ENCODE data around the gene EIF5A2.
"Not testable (repeated sequence)": the region's sequence is repeated elsewhere in the genome, so short reads cannot be mapped to it uniquely, and the experiment has no call there.

Gene EIF5A2

DNA sequence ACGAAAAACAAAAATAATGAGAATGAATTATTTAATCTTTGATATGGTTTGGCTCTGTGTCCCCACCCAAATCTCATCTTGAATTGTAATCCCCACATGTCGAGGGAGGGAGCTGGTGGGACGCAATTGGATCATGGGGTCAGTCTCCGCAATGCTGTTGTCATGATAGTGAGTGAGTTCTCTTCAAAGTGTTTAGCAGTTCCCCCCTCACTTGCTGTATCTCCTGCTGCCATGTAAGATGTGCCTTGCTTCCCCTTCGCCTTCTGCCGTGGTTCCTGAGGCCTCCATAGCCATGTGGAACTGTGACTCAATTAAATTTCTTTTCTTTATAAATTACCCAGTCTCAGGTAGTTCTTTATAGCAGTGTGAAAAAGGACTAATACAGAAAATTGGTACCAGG is 12.1 kb downstream of the EIF5A2 start:
- DNase-seq, result not testable (repeated sequence)

GRCh38 chr3:170893895-170894294 is 14.5 kb downstream of the EIF5A2 start:
- no peak for DNase-seq

GRCh38 chr3:170889630-170890029 is 18.8 kb downstream of the EIF5A2 start:
- no peak for DNase-seq

- no peak for DNase-seq
These were observed 19.3 kb downstream of the EIF5A2 start for GRCh38 chr3:170889132-170889531.

DNA sequence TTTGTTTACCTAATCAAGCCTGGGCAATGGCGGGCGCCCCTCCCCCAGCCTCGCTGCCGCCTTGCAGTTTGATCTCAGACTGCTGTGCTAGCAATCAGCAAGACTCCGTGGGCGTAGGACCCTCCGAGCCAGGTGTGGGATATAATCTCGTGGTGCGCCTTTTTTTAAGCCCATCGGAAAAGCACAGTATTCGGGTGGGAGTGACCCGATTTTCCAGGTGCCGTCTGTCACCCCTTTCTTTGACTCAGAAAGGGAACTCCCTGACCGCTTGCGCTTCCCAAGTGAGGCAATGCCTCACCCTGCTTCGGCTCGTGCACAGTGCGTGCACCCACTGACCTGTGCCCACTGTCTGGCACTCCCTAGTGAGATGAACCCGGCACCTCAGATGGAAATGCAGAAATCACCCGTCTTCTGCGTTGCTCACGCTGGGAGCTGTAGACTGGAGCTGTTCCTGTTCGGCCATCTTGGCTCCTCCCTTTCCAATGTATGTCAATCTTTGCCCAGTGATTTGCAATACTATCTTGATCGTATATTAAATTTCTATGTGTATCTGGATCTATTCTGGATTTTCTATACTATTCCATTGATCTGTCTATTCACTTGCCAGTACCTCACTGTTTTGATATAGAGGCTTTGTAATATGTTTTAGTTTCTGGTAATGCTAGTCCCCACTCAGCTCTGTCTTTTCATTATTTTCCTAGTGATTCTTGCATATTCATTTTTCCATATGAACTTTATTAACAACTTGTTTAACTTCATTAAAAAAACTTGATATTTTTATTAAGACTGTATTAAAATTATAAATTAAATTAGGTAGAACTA is 24.1 kb downstream of the EIF5A2 start:
- not testable (repeated sequence) for DNase-seq

GRCh38 chr3:170878688-170879087 is 29.7 kb downstream of the EIF5A2 start:
- not testable (repeated sequence) for DNase-seq

GRCh38 chr3:170877311-170877710 is 31.1 kb downstream of the EIF5A2 start:
- not testable (repeated sequence) for DNase-seq

DNA sequence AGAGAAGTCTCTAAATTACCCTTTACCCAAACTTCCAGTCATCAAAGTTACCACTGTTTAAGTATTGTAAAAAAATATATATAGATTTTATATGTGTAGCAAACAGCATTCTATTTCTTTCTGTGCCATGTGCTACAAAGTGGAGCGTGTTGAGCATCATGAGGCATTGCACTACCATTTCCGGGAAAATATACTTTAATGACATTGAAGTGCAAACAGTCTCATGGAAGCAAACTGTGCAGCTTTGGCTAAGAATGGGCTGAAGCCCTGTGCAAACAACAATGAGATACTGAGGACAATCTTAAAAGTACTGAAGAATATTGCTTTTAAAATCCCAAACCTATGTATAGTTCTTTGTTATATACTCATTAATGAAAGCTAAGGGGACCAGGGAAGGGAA is 31.9 kb downstream of the EIF5A2 start:
- DNase-seq, result no peak

DNA sequence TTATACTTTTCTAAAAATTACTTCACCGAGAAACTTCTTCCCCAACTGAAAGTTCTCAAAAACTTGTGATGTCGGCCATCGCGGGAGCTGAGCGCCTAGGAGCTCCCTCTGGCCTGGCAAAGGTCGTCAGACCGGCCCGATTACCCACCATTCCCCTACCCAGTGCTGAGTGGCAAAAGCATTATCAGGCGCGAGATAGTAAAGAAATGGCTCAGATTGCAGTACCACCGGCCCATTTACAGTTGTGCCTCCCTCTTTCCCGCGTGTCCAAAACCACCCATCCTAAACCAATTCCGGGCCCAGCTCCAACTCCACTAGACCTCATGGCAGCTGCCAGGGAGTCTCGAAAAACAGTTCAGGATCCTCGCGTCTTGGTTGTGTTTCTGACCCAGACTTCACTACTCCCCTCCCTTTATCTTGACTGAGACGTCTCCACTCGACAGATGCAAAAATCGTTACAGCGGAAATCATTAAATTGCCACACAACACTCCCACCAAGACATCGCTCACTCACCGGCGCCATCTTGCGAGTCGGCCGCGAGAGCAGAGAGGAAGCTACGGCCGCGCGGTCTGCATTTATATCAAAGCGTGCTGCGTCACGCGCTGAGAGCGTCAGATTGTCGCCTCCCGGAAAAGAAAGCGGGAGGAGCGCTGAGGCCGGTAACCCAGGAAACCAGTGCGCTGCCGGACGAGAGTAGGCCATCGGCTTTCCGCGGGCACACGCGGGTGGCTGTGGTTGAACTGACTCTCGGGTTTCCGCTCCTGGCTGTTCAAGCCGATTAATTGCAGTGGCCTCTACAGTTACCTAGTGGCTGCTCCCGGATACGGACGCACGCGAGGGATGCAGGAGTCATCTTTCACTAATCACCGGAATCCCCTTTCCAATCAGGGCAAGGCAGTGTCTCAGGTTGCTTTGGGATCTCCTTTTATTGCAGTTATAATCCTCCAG is 38.5 kb downstream of the EIF5A2 start, which contains the start of gene RPL22L1:
Gene RPL22L1, minus strand, starts transcription at position 551 of the 949 bp plus-strand sequence. Its CDS starts 28 bp downstream, at position 523.
- peak; percentile 96 for DNase-seq

DNA sequence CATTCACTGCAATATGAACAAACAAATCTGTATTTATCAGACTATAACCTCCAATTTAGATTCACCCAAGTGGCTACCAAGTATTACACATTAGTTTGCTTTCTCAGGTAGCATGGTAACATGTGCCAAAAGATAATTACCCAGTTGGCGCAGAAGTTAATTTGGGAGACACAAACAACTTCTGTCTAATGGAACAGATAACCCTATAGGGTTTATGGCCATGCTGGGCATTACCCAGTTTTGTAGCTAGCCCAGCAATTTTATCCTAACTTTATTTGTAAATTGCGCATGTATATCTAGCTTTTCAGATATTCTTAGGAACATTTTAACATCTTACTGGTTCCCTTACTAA is 39.2 kb downstream of the EIF5A2 start:
- no peak for DNase-seq

DNA sequence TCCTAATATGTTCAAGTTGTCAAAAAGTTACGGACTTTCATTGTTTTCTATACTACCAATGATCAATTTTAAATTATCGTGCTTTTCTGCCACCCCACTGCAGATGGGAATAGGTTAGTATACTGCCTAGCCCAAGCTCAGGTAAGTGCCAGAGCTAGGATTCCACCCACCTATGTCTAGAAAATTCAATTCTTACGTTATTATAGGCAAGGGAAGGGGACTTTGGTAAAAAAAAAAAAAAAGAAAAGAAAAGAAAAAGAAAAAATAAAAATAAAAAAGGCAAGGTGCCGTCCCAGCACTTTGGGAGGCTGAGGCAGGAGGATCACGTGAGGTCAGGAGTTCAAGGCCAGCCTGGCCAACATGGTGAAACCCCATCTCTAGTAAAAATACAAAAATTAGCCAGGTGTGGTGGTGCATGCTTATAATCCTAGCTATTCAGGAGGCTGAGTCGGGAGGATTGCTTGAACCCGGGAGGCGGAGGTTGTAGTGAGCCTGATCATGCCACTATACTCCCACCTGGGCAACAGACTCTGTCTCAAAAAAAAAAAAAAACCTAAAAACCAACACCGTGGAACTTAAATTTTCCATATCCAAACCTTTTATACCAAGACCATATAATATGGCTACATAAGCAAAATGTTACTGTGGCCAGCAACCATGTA is 39.7 kb downstream of the EIF5A2 start:
- peak; percentile 55 for DNase-seq

DNA sequence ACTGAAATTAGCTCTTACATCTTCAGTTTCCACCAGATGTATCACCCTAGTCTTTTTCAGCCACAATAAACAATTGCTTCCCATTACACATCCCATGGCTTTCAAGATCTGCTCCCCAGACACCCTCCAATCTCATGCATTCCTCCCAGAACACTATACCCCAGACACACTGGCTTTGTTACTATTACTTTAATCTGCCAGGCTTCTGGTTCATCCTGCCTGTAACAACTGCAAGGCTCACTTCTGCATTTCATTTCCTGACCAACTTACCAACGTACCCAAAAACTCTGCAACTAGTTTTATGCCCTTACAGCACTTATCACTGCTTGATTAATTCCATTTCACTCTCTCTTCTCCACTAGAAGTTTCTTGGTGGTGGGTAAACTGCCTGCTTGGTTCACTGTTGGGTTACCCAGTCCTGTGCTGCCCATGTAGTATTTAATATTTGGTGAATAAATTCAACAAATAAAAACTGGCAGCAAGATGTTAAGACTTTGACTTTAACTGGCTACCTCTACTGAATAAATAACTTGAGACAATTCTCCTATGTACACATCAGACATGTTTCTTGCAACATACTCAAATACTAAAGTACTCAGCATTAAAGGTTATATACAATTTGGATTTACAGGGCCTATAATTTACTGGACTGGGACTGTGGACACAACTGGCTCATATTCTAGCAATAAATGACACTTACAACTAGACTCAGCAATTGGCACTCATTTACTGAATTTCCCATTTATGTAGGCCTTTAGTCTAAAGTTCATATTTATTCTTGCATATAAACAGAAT is 41.1 kb downstream of the EIF5A2 start:
- no peak for DNase-seq

DNA sequence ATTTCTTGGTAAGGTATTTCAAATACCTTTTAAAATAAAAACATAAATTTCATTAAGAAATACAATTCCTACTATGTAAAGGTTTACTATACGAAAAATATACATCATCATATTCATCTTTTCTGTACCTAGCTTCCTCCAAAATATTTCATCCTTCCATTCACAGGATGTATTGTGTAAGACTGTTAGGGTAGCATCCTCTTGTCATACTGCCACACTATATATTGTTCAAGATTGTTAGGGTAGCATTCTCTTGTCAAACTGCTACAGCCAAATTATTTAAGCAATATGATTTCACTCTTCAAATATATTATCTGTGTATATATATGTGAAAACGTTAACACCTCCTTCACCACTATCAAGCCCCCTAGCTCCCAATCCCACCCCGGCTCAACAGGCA is 41.9 kb downstream of the EIF5A2 start:
- DNase-seq, result no peak

DNA sequence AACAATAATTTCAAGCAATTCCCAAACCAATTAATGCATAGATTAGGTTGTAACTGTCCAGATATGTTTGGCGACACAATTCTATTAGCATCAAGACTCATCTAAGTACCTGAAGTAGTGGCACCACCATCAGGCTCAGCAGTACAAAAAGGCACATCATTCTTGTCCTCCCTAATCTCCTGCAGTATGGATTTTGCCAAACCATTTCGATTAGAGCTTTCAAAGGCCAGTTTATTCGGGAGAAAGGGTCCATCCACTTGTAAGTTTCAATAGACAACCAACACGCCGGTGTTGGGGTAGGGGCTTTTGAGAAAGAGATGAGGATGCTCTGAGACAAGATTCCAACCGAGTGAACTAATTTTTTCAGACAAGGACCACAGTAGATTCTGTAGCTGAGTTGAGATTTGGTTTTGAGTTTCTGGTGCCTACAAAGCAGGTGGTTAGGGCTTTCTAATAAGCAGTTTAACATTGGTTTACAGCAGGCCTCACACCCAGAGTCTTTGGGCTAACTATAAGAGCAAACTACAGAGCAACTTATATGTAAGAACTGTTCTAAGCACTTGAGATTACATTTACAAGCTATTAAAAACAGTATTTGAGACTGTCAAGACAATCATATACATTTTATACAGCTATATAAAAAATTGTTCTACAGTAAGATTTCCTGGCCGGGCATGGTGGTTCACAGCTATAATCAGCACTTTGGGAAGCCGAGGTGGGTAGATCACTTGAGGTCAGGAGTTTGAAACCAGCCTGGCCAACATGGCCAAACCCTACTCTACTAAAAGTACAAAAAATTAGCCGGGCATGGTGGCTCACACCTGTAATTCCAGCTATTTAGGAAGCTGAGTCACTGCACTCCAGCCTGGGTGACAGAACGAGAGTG is 43.0 kb downstream of the EIF5A2 start:
- peak; percentile 66 for DNase-seq

DNA sequence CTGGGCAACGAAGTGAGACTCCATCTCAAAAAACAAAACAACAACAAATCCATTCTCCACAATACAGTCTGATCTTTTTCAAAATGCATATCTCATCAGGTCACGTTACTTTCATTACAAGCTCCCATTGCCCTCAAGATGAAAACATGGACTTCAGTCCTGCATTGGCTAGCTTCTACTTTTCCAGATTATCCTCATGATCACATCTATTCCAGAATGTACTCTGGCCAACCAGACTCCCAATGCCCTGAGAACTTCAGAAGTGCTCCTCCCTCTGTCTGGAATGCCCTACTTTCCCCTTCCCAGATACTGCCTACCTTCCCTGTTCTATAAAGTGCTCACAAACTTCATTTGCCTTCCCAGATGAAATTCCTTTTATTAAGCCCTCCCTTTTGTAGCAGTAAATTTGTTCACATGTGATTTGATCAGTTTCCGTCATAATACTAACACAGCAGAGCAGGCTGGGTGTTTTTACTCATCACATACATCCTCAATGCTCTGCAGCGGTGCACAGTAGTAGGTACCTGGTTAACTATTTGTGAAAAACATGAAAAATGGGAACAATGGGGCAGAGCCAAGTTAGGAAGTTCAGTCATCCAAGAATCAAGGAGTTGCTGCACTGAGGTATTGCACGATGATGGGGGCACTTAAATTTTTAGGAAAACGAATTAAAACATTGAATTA is 43.8 kb downstream of the EIF5A2 start:
- DNase-seq, result no peak

DNA sequence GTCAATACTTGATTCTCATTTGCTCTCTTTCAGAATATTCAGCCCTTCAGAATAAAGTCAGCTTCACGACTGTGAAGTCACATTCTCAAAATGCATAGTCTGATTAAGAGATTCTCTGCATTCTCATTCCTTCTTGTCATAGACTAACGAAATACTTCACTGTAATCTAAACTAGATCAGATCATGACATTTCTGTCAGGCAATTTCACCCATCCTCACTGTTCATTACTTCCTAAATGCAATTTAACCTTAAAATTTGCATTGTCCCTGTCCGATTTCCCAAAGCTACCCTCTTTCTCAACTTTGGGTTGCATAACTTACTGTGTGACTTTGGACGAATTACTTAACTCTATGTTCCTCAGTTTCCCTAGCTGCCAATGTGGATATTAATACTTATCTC is 44.6 kb downstream of the EIF5A2 start:
- DNase-seq, result no peak

- no peak for DNase-seq
These were observed 45.6 kb downstream of the EIF5A2 start for GRCh38 chr3:170862618-170863374.

DNA sequence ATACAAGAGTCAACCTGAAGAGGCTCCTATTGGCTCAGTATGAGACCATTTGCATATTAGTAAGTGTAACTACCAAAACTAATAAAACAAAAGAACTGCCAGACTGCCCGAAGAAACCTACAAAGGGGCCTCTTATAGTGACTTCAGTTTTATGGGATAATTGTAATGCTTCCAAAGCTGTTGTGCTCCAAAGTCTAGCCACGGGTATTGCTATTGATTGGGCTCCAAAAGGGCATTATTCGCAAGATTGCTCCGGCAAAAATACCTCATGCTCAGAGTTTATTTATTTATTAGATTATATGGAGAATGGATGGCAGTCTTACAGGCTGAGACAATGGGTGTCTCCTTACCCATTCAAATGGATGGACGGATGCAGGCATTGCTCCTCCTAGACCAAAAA is 49.8 kb downstream of the EIF5A2 start:
- DNase-seq, result no peak

GRCh38 chr3:170852324-170852723 is 56.1 kb downstream of the EIF5A2 start:
- no peak for DNase-seq

Measured in activated CD8-positive, alpha-beta memory T cell treated with anti-CD3 and anti-CD28 coated beads, Interleukin-2, amount 50 U/mL, for 48 hours (primary cell).